GM19043 (cell line): ENCODE measurements around the gene AOPEP.

Source experiments
- ATAC-seq: cut with Tn5 transposase; IDR thresholded peaks from one replicate; pipeline ENCODE4 v1.9.1; 2021; ENCODE audit warnings: low read depth; ENCODE audit not compliant: unreplicated experiment

AOPEP gene, protein sequence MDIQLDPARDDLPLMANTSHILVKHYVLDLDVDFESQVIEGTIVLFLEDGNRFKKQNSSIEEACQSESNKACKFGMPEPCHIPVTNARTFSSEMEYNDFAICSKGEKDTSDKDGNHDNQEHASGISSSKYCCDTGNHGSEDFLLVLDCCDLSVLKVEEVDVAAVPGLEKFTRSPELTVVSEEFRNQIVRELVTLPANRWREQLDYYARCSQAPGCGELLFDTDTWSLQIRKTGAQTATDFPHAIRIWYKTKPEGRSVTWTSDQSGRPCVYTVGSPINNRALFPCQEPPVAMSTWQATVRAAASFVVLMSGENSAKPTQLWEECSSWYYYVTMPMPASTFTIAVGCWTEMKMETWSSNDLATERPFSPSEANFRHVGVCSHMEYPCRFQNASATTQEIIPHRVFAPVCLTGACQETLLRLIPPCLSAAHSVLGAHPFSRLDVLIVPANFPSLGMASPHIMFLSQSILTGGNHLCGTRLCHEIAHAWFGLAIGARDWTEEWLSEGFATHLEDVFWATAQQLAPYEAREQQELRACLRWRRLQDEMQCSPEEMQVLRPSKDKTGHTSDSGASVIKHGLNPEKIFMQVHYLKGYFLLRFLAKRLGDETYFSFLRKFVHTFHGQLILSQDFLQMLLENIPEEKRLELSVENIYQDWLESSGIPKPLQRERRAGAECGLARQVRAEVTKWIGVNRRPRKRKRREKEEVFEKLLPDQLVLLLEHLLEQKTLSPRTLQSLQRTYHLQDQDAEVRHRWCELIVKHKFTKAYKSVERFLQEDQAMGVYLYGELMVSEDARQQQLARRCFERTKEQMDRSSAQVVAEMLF

GRCh38 chr9:94726495-94727191 is at the start of gene AOPEP:
TSS of gene AOPEP (plus strand) at chr9:94726699. CDS start at chr9:94759784, 33,085 bp downstream.
- ATAC-seq: peak; percentile 97

DNA sequence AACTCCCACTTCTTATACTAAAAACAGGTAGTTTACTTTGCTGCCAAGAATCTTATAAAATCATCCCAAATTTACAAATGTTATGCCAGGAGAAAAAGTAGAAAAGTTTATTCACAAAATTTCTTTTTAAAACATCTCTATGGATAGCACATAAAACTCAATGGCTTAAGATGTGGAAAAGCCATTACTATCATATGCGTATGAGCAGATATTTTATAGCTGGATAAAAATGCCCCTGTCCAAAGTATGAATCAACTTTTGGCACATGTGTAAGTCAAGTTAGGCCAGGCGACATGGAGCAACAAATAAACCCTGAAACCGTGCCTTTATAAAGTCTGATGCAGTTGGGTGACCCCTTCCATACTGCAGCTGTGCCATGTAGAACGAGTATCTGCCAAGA is 48.6 kb upstream of the AOPEP start:
- no peak for ATAC-seq

- ATAC-seq: no peak
Measured at GRCh38 chr9:94679587-94679986, 46.9 kb upstream of the AOPEP start.

DNA sequence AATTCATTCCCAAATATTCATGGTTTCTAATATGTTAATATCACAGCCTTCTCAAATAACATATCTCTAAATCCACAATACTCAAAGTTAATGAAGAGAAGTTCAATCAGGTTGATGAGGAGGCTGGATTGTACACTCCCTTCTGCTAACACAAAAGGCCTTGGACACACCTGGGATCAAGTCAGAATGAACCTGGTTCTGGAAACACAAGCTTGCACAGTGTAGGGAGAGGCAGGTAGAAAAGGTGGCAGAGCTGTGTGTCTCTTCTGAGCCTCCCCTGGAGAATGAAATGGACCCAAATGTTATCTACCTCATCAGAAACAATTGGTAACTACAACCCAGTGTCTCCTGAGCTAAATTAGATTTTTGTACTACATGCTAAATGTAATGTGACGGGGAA is 46.5 kb upstream of the AOPEP start:
- ATAC-seq: no peak

- no peak for ATAC-seq
Measured at GRCh38 chr9:94680621-94681020, 45.9 kb upstream of the AOPEP start.

DNA sequence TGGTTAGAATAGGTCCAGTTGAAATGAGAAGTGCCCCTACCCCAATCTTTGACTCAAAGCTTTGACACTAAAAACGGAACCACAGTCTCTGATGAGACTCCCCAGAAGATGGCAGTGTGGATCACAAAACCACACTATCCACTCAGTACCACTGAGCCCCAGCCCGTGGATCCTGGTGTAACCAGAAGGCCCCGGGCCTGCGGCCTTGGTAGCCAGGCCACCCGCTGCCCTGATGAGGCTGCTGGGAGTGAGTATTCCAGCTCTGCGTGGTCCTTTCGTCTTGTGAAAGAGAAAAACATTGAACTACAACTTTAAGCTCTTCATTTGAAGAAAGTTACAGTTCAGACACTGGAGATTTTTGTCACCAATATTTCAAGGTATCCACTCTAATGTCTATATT is 45.0 kb upstream of the AOPEP start:
- no peak for ATAC-seq

DNA sequence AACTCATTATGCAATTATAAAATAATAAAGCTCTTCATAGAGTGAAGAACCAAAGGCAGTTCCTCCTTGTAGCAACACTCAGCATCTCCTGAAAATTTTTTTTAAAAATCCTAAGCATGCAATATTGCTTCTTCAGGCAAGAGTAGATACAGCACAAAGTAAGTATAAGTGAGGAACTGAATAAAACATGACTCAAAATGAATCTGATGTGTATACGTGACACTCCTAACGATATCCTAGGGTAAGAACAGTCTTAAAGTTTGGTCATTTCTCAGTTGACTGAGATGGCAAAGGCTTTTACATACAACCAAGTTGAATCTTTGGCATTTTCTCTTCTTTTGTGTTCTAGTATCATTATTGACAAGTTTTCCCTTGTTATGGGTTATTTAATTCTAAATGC is 41.1 kb upstream of the AOPEP start:
- ATAC-seq: no peak

- ATAC-seq: no peak
Measured at GRCh38 chr9:94687451-94687850, 39.0 kb upstream of the AOPEP start.

- ATAC-seq: no peak
Measured at GRCh38 chr9:94690344-94690743, 36.2 kb upstream of the AOPEP start.

GRCh38 chr9:94692601-94693000 is 33.9 kb upstream of the AOPEP start:
- ATAC-seq: no peak

- no peak for ATAC-seq
Measured at GRCh38 chr9:94693485-94694204, 32.9 kb upstream of the AOPEP start.

DNA sequence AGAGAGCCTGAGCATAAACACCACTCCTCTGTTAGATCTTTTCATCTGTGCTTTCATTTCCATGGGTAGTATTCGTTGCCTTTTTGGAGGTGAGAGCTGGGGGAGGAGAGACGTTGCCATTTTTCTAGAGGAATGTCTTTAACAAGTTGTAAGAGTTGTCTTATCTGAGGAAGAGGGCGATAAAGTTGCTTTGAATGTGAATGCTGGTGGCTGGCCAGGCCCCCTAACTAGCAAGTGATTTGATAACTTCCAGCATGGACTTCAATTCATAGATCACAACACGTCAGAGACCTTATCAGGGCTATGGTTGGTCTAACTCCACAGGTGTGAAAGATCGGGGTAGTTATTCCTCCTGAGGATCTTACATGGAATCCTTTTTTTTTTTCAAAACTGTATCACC is 30.0 kb upstream of the AOPEP start:
- no peak for ATAC-seq

DNA sequence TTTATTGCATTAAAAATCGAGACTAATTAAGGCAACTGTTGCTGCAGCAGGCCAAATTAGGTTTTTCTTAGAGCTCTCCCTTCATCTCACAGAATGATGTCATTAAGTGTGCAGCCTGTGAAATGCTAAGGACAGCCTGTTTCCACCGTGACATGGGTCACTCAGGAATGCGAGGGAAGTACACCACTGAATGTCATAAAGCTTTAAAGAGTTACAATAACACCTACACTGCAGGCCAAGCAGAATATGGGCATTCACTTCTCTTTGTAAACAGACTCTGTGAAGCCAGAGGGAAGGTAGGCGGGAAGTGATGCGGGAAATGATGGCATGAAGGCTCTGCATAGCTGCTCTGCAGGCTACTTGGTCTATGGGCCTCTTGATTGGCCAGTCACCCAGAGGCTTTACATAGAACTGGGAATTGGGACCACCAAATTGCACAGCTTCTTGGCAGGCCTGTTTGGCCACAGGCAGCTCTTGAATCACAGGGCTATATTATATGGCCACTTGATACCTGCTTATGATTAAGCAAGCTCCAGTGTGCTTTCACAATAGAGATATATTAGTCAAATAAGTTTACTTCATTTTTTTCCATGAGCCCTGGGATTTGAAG is 28.4 kb upstream of the AOPEP start:
- no peak for ATAC-seq

DNA sequence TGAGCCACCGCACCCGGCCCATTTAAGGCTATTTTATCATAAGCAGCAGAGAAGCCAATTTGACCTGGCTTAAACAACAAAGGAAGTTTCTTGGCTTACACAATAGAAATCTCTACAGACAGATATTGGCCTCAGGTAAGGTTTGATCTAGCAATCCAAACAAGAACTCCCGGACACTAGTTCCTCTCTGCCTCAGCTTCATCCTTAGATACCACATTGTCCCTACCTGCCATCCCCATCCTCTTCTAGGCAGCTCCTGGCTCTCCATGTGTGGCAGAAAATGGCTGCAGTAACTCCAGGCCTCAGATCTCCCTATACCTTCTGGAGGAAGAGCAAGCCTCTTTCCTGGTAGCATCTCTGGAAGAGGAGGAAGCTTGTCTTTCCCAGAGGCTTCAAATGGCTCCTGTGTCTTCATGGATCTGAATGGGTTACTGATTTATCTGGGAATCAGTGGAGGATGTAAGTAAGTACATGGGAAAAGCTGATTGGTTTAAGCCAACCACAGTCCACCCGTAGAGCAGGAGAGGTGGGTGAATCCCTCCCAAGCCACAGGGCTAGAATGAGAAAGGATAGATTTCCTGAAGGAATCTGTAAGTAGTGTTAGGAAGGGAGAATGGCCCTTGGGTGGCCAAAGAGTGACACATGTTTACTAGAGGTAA is 26.7 kb upstream of the AOPEP start:
- no peak for ATAC-seq

DNA sequence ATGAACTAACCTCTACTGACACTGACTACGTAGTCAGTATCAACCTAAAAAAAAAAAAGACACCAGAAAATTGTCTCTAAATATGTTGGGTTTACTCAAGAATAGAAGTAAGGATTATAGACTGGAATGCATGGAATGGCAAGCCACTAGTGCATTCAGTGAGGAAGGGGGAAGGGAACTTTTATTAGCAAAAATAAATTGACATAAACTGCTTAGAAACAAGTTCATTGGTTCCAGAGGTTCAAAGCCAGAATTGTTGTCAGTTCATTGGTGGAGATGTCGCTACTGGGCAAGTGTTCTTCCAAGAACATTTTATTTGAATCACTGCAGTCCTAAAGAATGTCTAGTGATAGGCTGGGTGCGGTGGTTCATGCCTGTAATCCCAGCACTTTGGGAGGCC is 26.1 kb upstream of the AOPEP start:
- no peak for ATAC-seq

DNA sequence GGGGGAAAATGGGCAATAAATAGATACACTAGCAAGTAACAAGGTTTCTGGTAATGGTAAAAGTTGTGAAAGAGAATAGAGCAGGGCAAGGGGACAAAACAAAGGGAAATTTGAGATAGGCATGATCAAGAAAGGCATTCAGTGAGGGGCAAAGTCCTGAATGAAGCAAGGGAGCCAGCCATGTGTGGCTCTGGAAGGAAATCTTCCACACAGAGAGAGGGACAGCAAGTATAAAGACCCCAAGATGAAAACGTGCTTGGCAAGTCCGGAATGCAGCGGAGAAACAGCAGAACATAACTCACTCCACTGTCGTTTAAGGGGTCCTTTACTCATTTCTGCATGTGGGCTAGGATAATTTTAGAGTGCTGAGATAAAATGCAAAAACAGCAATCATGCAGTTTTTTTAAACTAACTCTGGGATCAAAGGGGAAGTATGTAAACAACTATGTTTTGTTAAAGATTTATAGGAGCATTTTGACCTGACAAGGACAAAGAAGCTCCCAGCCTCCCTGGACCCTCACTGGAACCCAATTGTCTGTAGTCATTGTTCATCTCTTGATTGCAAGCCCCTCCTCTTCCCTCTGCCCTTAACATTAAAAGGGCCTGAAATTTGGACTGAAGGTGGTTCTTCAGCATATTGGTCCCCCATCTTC is 22.9 kb upstream of the AOPEP start:
- ATAC-seq: no peak

- ATAC-seq: no peak
Measured at GRCh38 chr9:94705162-94705702, 21.3 kb upstream of the AOPEP start.

- ATAC-seq: no peak
Measured at GRCh38 chr9:94706922-94707321, 19.6 kb upstream of the AOPEP start.
